ENCODE results near the gene FERMT1. TPM values are rescaled to one million over a fixed set of nuclear protein-coding genes. Genes with fewer than 3 reads are reported as not detected.

FERMT1 gene
- total and polyA plus RNA-seq, 2 experiments from 2014 or later = 16.2 to 18.3 TPM

- Mint-ChIP-seq H3K27ac (peak overlapping the region; percentile 68), H3K4me1 (peaks cover 6% of the 10 kb centered on the region; the same call in 2 of the 3 replicates), H3K4me3 (no peak overlapping the region), H3K27me3 (ENCODE audit: insufficient read depth, low read depth, poor library complexity) (peaks cover 7% of the 10 kb centered on the region), H3K36me3 (ENCODE audit: low read depth) (peaks cover 14% of the 10 kb centered on the region), H3K9me3 (no peaks in the 10 kb centered on the region)
- H3F3A ChIP-seq (replicated peaks; ENCODE audit: low read depth) = no peaks in the 10 kb centered on the region
- no peak overlapping the region for H3K4me2 ChIP-seq
- no peaks in the 10 kb centered on the region for H3K79me2 ChIP-seq (replicated peaks; ENCODE audit: insufficient read depth)
- no peaks in the 10 kb centered on the region for H3K9me2 ChIP-seq (ENCODE audit: insufficient read depth)
- H3K27ac ChIP-seq (ENCODE audit: low read depth) = no peak overlapping the region
- ATAC-seq = no peak
- H3K27me3 ChIP-seq (ENCODE audit: insufficient read depth) = no peaks in the 10 kb centered on the region
- no peak overlapping the region for H2AFZ ChIP-seq
- no peaks in the 10 kb centered on the region for H4K20me1 ChIP-seq (replicated peaks; ENCODE audit: insufficient read depth)
- H3K36me3 ChIP-seq (ENCODE audit: insufficient read depth) = no peaks in the 10 kb centered on the region; the same call in 1 of the 2 replicates
- DNase-seq (ENCODE audit: low spot score) = no peak
- TF ChIP-seq NANOG (IDR thresholded peaks at IDR 0.05; ENCODE audit: borderline replicate concordance) (no peak), CTCF (conservative IDR thresholded peaks at IDR 0.05; ENCODE audit: low read depth in 2 of 2) (no peak), ZNF114 (CRISPR knock-in tag; IDR thresholded peaks at IDR 0.05) (no peak), POLR2AphosphoS5 (IDR thresholded peaks at IDR 0.05; ENCODE audit: low read depth) (no peak), EZH2 (IDR thresholded peaks at IDR 0.05; ENCODE audit: low read depth, unreplicated experiment) (no peak), EZH2phosphoT487 (IDR thresholded peaks at IDR 0.05; ENCODE audit: unreplicated experiment) (no peak), STAT1 (IDR thresholded peaks at IDR 0.05; ENCODE audit: unreplicated experiment) (no peak), JUNB (IDR thresholded peaks at IDR 0.05; ENCODE audit: unreplicated experiment) (no peak), REST (IDR thresholded peaks at IDR 0.05; ENCODE audit: unreplicated experiment) (no peak), ZNF462 (CRISPR knock-in tag; IDR thresholded peaks at IDR 0.05) (no peak), ZNF331 (CRISPR knock-in tag; IDR thresholded peaks at IDR 0.05; ENCODE audit: low read depth) (no peak), ETS1 (IDR thresholded peaks at IDR 0.05) (no peak), CREB1 (CRISPR knock-in tag; IDR thresholded peaks at IDR 0.05; ENCODE audit: low read depth) (no peak)
- no peaks in the 10 kb centered on the region for H3K4me1 ChIP-seq (ENCODE audit: insufficient read depth)
- no peak overlapping the region for H3K4me3 ChIP-seq
Observed at GRCh38 chr20:6104493-6105188, 18.2 kb downstream of the FERMT1 start.

Measured in GM23338 (cell line).